Activated naive CD4-positive, alpha-beta T cell (primary cell): ENCODE results near the gene FBXO40.

Experiments
- DNase-seq, 4 experiments: peaks; one replicate each; lab custom pipeline; 2025; lab: John Stamatoyannopoulos, UW

The FBXO40 gene

GRCh38 chr3:121663171-121663847 lies 70.1 kb downstream of the FBXO40 start:
- no peak for DNase-seq

DNA sequence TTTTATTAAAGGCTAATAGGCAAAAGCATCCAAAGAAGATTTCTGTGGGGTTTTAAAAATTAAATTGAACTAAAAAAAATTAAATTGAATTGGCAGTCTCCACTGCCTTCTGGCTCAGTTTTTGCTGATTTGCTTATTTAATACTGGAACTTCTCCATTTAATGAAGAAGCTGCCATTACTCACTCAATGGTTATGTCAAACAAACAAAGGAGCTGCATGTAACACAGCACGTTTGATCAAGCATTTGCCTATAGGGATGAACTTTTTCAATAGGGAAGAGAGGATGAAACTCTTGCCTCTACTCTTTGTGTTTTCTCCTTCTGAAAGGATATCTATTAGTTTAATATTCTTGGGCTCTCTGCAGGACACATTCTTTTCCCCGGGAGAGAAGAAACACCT lies 72.3 kb downstream of the FBXO40 start:
- no peak for DNase-seq

GRCh38 chr3:121667333-121667732 lies 74.2 kb downstream of the FBXO40 start:
- DNase-seq = no peak

DNA sequence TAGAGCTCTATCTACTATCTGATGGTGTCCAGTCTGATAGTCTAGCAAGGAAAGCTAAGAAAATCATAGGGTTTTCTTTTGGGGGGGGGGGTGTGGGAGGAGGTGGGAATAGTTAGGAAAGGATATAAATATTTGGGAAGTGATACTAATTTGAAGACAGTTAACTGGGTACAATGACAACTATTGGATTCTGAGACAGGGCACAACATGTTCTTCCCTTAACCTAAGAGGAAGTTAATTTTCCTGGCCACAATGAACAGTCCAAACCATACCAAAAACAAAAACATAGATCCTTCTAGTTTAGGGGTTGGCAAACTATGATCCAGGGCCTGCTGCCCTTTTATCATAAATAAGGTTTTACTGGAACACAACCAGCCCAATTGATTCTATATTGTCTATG lies 77.5 kb downstream of the FBXO40 start:
- no peak for DNase-seq

DNA sequence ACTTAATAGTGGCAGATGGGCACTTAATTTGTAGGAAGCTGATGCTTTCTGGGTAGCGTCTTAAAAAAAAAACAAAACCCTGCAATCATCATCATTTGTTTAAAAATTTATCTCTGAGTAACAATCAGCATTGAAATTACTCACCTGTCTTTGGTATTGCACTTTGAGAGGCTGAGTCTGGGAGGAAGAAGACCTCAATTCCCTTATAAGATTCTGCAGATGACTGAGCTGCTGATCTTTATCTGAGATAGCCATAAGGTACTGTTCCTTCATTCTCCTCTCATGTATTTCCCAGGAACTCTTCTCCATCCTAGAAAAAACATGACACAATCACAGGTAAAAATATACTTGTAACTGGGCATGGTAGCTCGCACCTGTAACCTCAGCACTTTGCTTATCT lies 84.0 kb downstream of the FBXO40 start:
- DNase-seq = no peak
